Left lung (tissue), 10 donors: Measurements from ENCODE around the gene MBOAT2. TPM values are rescaled to one million over a fixed set of nuclear protein-coding genes. Genes with fewer than 3 reads are reported as not detected.
A peak's percentile ranks its signal among the peaks of the same experiment; 100 is the strongest.
"Not testable (repeated sequence)": the region's sequence is repeated elsewhere in the genome, so short reads cannot be mapped to it uniquely, and the experiment has no call there.

Source experiments
- ATAC-seq: fragments of 200-7000 bp; cut with Tn5 transposase; one replicate; pipeline ENCODE4 v1.9.1; 2020; ENCODE audit warnings: moderate library complexity
- DNase-seq, 4 donors: peaks; one replicate each; pipeline ENCODE4 v3.0.0-alpha.2; 2013 to 2020
- H3K27ac ChIP-seq, 2 donors: fragments of 200-600 bp; sonication (generic) in 1 of 2; one replicate each; pipeline versions ENCODE4 v1.5.0 to v1.8.0; 2020 to 2021
- H3K27me3 ChIP-seq, 2 donors: fragments of 200-600 bp; sonication (generic) in 1 of 2; one replicate each; pipeline versions ENCODE4 v1.5.0 to v1.8.0; 2020 to 2021
- H3K36me3 ChIP-seq, 2 donors: fragments of 200-600 bp; sonication (generic) in 1 of 2; one replicate each; pipeline versions ENCODE4 v1.5.0 to v1.8.0; 2020 to 2021
- H3K4me1 ChIP-seq, 2 donors: fragments of 200-600 bp; one replicate each; pipeline ENCODE4 v1.8.0; 2021
- H3K4me3 ChIP-seq, 2 donors: fragments of 200-600 bp; sonication (generic) in 1 of 2; one replicate each; pipeline versions ENCODE4 v1.5.0 to v1.8.0; 2020 to 2021; ENCODE audit warnings: mild to moderate bottlenecking in 1 of 2
- H3K9me3 ChIP-seq, 2 donors: fragments of 200-600 bp; sonication (generic) in 1 of 2; one replicate each; pipeline versions ENCODE4 v1.5.0 to v1.8.0; 2020 to 2021
- CTCF ChIP-seq, 2 donors: fragments of 200-600 bp; sonication (generic) in 1 of 2; IDR thresholded peaks; one replicate each; pipeline versions ENCODE4 v1.5.0 to v1.8.0; 2021; ENCODE audit warnings: antibody characterized with exemption in 2 of 2
- intact Hi-C, 2 donors: fragments of 100-400 bp; cut with DNase I; formaldehyde crosslinking; loops; one replicate each; pipeline versions ENCODE4 v1.11.2 to v1.14.2; 2022
- polyA plus RNA-seq, 6 donors: library from polyadenylated mRNA; unstranded; fragments of 120-200 nt; gene quantifications; one replicate each; pipeline ENCODE4 v1.2.1, GENCODE V29; 2013; ENCODE audit not compliant: insufficient read length in 6 of 6
- total RNA-seq, 2 donors: library from RNA; stranded (reverse); fragmentation: NEBNext Ultra II Directional; extraction: Animal tissue kit (Norgen Biotek cat#: 25700); gene quantifications; one replicate each; pipeline ENCODE4 v1.2.1, GENCODE V29; 2021
- donor health status: DM: no; HTN: yes; CAD: no.
- donor health status: DM: no; HTN: no; CAD: no.

The MBOAT2 gene
- total and polyA plus RNA-seq, 8 donors: 32.7 to 85.5 (median 62.9) TPM

- intact Hi-C loops: no loop called here
- DNase-seq: no peak
- no peak overlapping the region for H3K4me3 ChIP-seq
- peak overlapping the region in 1 of 2 donors; percentile 71 for H3K27ac ChIP-seq
- H3K27me3 ChIP-seq: no peaks in the 10 kb centered on the region
- no peaks in the 10 kb centered on the region for H3K9me3 ChIP-seq
- no peak for TF ChIP-seq CTCF (IDR thresholded peaks at IDR 0.05)
- no peaks in the 10 kb centered on the region for H3K4me1 ChIP-seq
- H3K36me3 ChIP-seq: no peaks in the 10 kb centered on the region
- no peak for ATAC-seq
Observed at GRCh38 chr2:9045595-9045994, 42.1 kb upstream of the MBOAT2 start.

- H3K4me1 ChIP-seq, intact Hi-C loops, H3K27me3 ChIP-seq, ATAC-seq, H3K9me3 ChIP-seq, H3K4me3 ChIP-seq, DNase-seq, H3K36me3 ChIP-seq, H3K27ac ChIP-seq: not testable (repeated sequence)
Observed at GRCh38 chr2:9043491-9043890, 40.0 kb upstream of the MBOAT2 start.

GRCh38 chr2:9037166-9037565 lies 33.7 kb upstream of the MBOAT2 start:
- H3K9me3 ChIP-seq: peaks cover 0 to 5% of the 10 kb centered on the region in 2 donors
- no peak overlapping the region for H3K4me3 ChIP-seq
- no peaks in the 10 kb centered on the region for H3K27me3 ChIP-seq
- intact Hi-C loops: no loop called here
- H3K36me3 ChIP-seq: no peaks in the 10 kb centered on the region
- H3K27ac ChIP-seq: no peak overlapping the region
- no peak for TF ChIP-seq CTCF (IDR thresholded peaks at IDR 0.05)
- ATAC-seq: no peak
- H3K4me1 ChIP-seq: no peaks in the 10 kb centered on the region
- DNase-seq: no peak

- intact Hi-C loops: no loop called here
Observed at GRCh38 chr2:9033385-9034168, 30.1 kb upstream of the MBOAT2 start.

GRCh38 chr2:9032536-9033255 lies 29.2 kb upstream of the MBOAT2 start:
- TF ChIP-seq CTCF (IDR thresholded peaks at IDR 0.05): no peak
- no peak overlapping the region for H3K27ac ChIP-seq

More at GRCh38 chr2:9033385-9034168, 30.1 kb upstream of the MBOAT2 start:
- DNase-seq (no peak), ATAC-seq (no peak)
- H3K27ac ChIP-seq: no peak overlapping the region
- no peaks in the 10 kb centered on the region for H3K4me1 ChIP-seq
- no peaks in the 10 kb centered on the region for H3K36me3 ChIP-seq
- no peaks in the 10 kb centered on the region for H3K27me3 ChIP-seq
- TF ChIP-seq CTCF (IDR thresholded peaks at IDR 0.05): no peak
- peaks cover 0 to 5% of the 10 kb centered on the region in 2 donors for H3K9me3 ChIP-seq
- no peak overlapping the region for H3K4me3 ChIP-seq

More at GRCh38 chr2:9032536-9033255, 29.2 kb upstream of the MBOAT2 start:
- H3K27me3 ChIP-seq: no peaks in the 10 kb centered on the region
- ATAC-seq: no peak
- no peak for DNase-seq
- no peaks in the 10 kb centered on the region for H3K9me3 ChIP-seq
- no peaks in the 10 kb centered on the region for H3K36me3 ChIP-seq
- no peaks in the 10 kb centered on the region for H3K4me1 ChIP-seq
- intact Hi-C loops: no loop called here
- no peak overlapping the region for H3K4me3 ChIP-seq
